Measurements from ENCODE around the gene PUDP.

PUDP gene

DNA sequence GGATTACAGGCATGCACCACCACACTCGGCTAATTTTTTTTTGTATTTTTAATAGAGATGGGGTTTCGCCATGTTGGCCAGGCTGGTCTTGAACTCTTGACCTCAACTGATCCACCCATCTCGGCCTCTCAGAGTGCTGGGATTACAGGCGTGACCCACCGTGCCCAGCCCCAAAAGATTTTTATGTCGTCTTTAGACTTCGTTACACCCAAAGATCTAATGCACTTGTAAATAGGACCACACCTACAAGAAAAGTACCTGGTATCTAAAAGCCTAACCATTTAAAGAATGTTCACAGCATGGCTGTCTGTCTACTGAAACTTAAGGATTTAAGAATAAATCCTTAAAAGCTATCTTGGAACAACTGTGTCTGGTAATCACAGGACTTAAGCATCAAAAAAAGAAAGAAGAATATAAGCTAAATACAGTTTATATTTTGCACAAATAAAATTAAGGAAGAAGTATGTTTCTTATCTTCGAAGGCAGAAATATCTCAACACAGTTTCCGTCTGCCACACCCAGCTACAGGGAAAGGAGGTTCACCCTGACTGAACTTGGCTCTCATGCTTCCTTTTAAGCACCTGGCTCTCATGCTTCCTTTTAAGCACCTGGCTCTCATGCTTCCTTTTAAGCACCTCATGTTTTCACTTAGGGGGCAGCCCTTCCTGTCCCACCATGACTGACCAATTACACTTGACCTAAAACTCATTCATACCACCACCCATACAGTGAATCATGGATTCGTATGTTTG is 92.4 kb downstream of the PUDP start:
- Histone ChIP-seq H3K4me3 (replicated peaks; ENCODE audit: low read depth, low read length) (no peak overlapping the region), H3K36me3 (ENCODE audit: control insufficient read depth, insufficient read depth, low read length) (peaks cover 4% of the 10 kb centered on the region), H3K27me3 (replicated peaks; ENCODE audit: control insufficient read depth, insufficient read depth, low read length) (no peaks in the 10 kb centered on the region)
- TF ChIP-seq CTCF (IDR thresholded peaks at IDR 0.05; ENCODE audit: insufficient read depth, low read length, poor library complexity, severe bottlenecking), result no peak
- DNase-seq (ENCODE audit: extremely low read depth, insufficient read length), result no peak

DNA sequence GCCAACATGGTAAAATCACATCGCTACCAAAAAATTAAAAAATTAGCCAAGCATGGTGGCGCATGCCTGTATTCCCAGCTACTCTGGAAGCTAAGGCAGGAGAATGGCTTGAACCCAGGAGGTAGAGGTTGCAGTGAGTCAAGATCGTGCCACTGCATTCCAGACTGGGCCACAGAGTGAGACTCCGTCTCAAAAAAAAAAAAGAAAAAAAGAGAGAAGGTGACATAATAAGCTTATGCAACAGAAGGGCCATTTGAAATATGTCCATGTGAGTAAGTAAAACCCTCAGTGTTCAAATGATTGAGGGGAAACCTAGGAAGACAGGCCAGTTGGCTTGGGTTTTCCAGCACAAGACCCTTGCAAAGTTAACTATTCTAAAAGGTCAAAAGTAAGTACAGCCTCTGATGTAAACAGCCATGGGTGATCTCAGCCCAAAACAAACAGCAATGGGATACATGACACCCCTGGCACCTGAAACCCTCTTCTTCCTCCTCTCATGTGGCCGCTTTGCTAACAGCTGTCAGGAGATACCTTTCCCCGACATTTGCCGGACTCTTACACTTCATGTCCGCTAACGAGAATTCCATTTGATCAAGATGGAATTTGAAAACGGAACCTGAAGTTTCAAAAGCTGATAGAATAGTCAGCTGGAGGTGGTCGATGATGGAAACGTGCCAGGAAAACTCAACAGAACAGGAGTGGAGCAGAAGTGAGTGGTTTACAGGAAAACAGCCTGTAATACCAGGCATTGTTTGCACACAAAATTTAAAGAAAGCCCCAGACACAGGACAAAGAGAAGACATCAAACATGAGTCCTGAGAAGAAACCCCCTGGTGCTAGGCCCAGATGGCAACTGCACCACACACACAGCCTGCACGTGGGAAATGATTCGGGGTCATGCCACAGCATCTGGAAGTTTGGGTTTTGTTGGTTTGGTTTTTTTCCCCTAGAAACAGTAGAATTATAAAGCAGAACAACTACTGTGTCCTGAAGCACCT is 93.4 kb downstream of the PUDP start:
- no peak overlapping the region for H3K4me3 ChIP-seq (replicated peaks; ENCODE audit: low read depth, low read length)
- no peak for DNase-seq (ENCODE audit: extremely low read depth, insufficient read length)
- H3K27me3 ChIP-seq (replicated peaks; ENCODE audit: control insufficient read depth, insufficient read depth, low read length), result no peaks in the 10 kb centered on the region
- H3K36me3 ChIP-seq (ENCODE audit: control insufficient read depth, insufficient read depth, low read length), result peaks cover 7% of the 10 kb centered on the region
- no peak for TF ChIP-seq CTCF (IDR thresholded peaks at IDR 0.05; ENCODE audit: insufficient read depth, low read length, poor library complexity, severe bottlenecking)

DNA sequence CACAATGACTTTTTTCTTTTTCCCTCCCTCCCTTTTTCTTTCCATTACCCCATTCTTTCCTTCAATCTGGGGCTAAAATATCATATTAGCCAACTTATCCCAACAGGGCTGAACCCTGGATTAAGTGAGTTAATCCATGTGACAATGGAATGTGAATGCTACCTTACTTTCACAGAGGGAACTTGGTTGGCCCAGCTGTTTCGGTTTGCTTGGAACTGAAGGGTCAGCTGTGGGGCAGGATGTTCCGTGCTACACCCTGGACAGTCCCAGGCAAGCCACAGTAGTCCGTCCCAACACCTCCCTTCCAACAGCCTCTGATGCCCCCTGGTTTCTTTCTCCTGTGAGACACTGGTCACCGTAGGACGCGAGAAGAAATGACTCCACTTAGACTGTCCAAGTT is 95.4 kb downstream of the PUDP start:
- Histone ChIP-seq H3K4me3 (replicated peaks; ENCODE audit: low read depth, low read length) (no peak overlapping the region), H3K27me3 (replicated peaks; ENCODE audit: control insufficient read depth, insufficient read depth, low read length) (no peaks in the 10 kb centered on the region), H3K36me3 (ENCODE audit: control insufficient read depth, insufficient read depth, low read length) (peaks cover 7% of the 10 kb centered on the region)
- TF ChIP-seq CTCF (IDR thresholded peaks at IDR 0.05; ENCODE audit: insufficient read depth, low read length, poor library complexity, severe bottlenecking), result no peak
- DNase-seq (ENCODE audit: extremely low read depth, insufficient read length), result no peak

DNA sequence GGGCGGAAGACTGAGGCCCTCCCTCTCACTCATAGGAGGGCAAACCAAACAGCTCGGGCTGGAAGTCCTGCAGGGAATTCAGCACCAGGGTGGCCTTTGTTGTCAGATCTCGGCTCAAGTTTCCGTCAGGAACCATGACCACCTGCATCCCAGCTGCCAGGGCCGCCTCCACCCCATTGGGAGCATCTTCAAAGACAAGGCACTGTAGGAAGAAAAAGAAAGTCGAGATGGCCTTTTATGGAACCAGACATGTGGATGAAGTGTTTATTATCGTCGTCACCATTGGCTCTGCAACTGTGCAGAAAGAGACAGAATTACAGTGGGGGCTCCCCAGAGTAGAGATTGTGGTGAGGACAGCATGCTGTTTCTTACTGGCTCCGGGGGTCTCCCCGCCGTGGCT is 97.7 kb downstream of the PUDP start:
- peaks cover 7% of the 10 kb centered on the region for H3K36me3 ChIP-seq (ENCODE audit: control insufficient read depth, insufficient read depth, low read length)
- TF ChIP-seq CTCF (IDR thresholded peaks at IDR 0.05; ENCODE audit: insufficient read depth, low read length, poor library complexity, severe bottlenecking), result no peak
- no peaks in the 10 kb centered on the region for H3K27me3 ChIP-seq (replicated peaks; ENCODE audit: control insufficient read depth, insufficient read depth, low read length)
- no peak for DNase-seq (ENCODE audit: extremely low read depth, insufficient read length)
- no peak overlapping the region for H3K4me3 ChIP-seq (replicated peaks; ENCODE audit: low read depth, low read length)

DNA sequence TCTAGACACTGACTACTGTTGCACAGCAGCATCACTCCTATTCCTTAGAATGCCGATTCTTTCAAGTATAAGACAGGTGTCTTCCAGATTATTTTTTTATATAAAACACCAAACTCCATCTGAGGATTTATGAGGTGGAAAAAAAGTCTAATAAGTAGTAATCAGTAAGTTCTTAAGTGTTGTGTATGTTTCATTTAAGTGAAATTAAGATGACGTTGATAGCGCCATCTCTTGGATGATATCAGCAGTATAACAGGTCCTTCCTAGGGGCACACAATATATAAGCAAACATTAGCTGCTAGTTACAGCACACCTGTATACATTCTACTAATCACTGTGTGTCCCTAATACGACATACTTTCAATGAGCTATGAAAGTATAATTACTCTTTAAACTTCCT is 100.0 kb downstream of the PUDP start:
- TF ChIP-seq CTCF (IDR thresholded peaks at IDR 0.05; ENCODE audit: insufficient read depth, low read length, poor library complexity, severe bottlenecking), result no peak
- Histone ChIP-seq H3K4me3 (replicated peaks; ENCODE audit: low read depth, low read length) (no peak overlapping the region), H3K27me3 (replicated peaks; ENCODE audit: control insufficient read depth, insufficient read depth, low read length) (no peaks in the 10 kb centered on the region), H3K36me3 (ENCODE audit: control insufficient read depth, insufficient read depth, low read length) (peaks cover 5% of the 10 kb centered on the region)
- DNase-seq (ENCODE audit: extremely low read depth, insufficient read length), result no peak

Data from GM06990 (cell line).